Dedifferentiated amniotic fluid mesenchymal stem cell (primary cell): ENCODE measurements around the gene PTMA.

Source experiments
- DNase-seq: peaks from one replicate; pipeline ENCODE4 v3.0.0-alpha.2; 2016; ENCODE audit errors: extremely low spot score

The PTMA gene

GRCh38 chr2:231676243-231676642, 32.1 kb upstream of the PTMA start:
- no peak for DNase-seq

- DNase-seq: peak; percentile 82
These were observed 30.7 kb upstream of the PTMA start for GRCh38 chr2:231677632-231678104.

- DNase-seq: no peak
These were observed 28.4 kb upstream of the PTMA start for GRCh38 chr2:231679908-231680284.

GRCh38 chr2:231680285-231680991, 27.9 kb upstream of the PTMA start:
- DNase-seq: no peak

GRCh38 chr2:231680992-231681852, 27.1 kb upstream of the PTMA start:
- DNase-seq: peak; percentile 53

GRCh38 chr2:231682603-231683291, 25.6 kb upstream of the PTMA start:
- DNase-seq: no peak

- DNase-seq: no peak
These were observed 24.8 kb upstream of the PTMA start for GRCh38 chr2:231683292-231684235.

GRCh38 chr2:231684314-231685223, 23.8 kb upstream of the PTMA start:
- no peak for DNase-seq

GRCh38 chr2:231685349-231686191, 22.8 kb upstream of the PTMA start:
- DNase-seq: no peak

- DNase-seq: no peak
These were observed 21.9 kb upstream of the PTMA start for GRCh38 chr2:231686192-231687100.

GRCh38 chr2:231687133-231687852, 21.0 kb upstream of the PTMA start:
- DNase-seq: no peak

- DNase-seq: no peak
These were observed 20.4 kb upstream of the PTMA start for GRCh38 chr2:231687961-231688360.

- no peak for DNase-seq
These were observed 19.6 kb upstream of the PTMA start for GRCh38 chr2:231688719-231689118.

GRCh38 chr2:231689124-231689893, 19.0 kb upstream of the PTMA start:
- DNase-seq: no peak

- no peak for DNase-seq
These were observed 17.0 kb upstream of the PTMA start for GRCh38 chr2:231691251-231691772.

GRCh38 chr2:231692847-231693246, 15.5 kb upstream of the PTMA start:
- DNase-seq: no peak

- no peak for DNase-seq
These were observed 14.4 kb upstream of the PTMA start for GRCh38 chr2:231693956-231694355.
